H9 (cell line): Measurements from ENCODE around the gene SNX2. TPM values are rescaled to one million over a fixed set of nuclear protein-coding genes. Genes with fewer than 3 reads are reported as not detected.

ENCODE experiments used
- DNase-seq: peaks from one replicate; pipeline ENCODE4 v3.0.0-alpha.2; 2017
- H2AFZ ChIP-seq: one replicate; pipeline ENCODE4 v1.6.1; 2013; ENCODE audit warnings: mild to moderate bottlenecking, low read length, control low read depth, moderate library complexity
- H2AK5ac ChIP-seq: 2 replicates; pipeline ENCODE4 v1.6.1; 2013; ENCODE audit warnings: low read length, control low read depth, mixed read lengths; ENCODE audit not compliant: insufficient read length
- H2BK120ac ChIP-seq: one replicate; pipeline ENCODE4 v1.6.1; 2013; ENCODE audit warnings: low read depth, mild to moderate bottlenecking, low read length, control low read depth, inconsistent platforms; ENCODE audit not compliant: poor library complexity, severe bottlenecking
- H2BK12ac ChIP-seq: 2 replicates; pipeline ENCODE4 v1.6.1; 2013; ENCODE audit warnings: low read length, control low read depth, mixed read lengths, low read depth; ENCODE audit not compliant: insufficient read length
- H2BK15ac ChIP-seq: 2 replicates; pipeline ENCODE4 v1.6.1; 2013; ENCODE audit warnings: low read depth, low read length, control low read depth
- H2BK20ac ChIP-seq: one replicate; pipeline ENCODE4 v1.6.1; 2013; ENCODE audit warnings: low read depth, mild to moderate bottlenecking, low read length, control low read depth, inconsistent platforms; ENCODE audit not compliant: poor library complexity, severe bottlenecking
- H2BK5ac ChIP-seq: 2 replicates; pipeline ENCODE4 v1.6.1; 2013; ENCODE audit warnings: low read length, control low read depth, mixed read lengths; ENCODE audit not compliant: insufficient read length
- H3K14ac ChIP-seq: 2 replicates; pipeline ENCODE4 v1.6.1; 2013; ENCODE audit warnings: low read length, control low read depth; ENCODE audit not compliant: insufficient read depth
- H3K18ac ChIP-seq: 2 replicates; pipeline ENCODE4 v1.6.1; 2013; ENCODE audit warnings: low read depth, mild to moderate bottlenecking, mixed read lengths, low read length, control low read depth; ENCODE audit not compliant: insufficient read length
- H3K23ac ChIP-seq: 2 replicates; pipeline ENCODE4 v1.6.1; 2013; ENCODE audit warnings: low read length, control low read depth, mixed read lengths, low read depth; ENCODE audit not compliant: insufficient read length
- H3K23me2 ChIP-seq: 2 replicates; pipeline ENCODE4 v1.6.1; 2013; ENCODE audit warnings: low read depth, mild to moderate bottlenecking, mixed read lengths, low read length, control low read depth; ENCODE audit not compliant: insufficient read length, poor library complexity, severe bottlenecking
- H3K27ac ChIP-seq: 2 replicates; pipeline ENCODE4 v1.5.1; 2013; ENCODE audit warnings: low read length, control low read depth, mixed read lengths, low read depth; ENCODE audit not compliant: insufficient read length
- H3K27me3 ChIP-seq: 2 replicates; pipeline ENCODE4 v1.6.1; 2013; ENCODE audit warnings: low read length, control low read depth, inconsistent platforms; ENCODE audit not compliant: insufficient read depth
- H3K4ac ChIP-seq: 2 replicates; pipeline ENCODE4 v1.6.1; 2013; ENCODE audit warnings: low read depth, mild to moderate bottlenecking, control low read depth, inconsistent platforms, low read length, moderate library complexity
- H3K4me1 ChIP-seq: 2 replicates; pipeline ENCODE4 v1.6.1; 2013; ENCODE audit warnings: low read length, control low read depth, inconsistent platforms; ENCODE audit not compliant: insufficient read depth
- H3K4me2 ChIP-seq: 2 replicates; pipeline ENCODE4 v1.6.1; 2013; ENCODE audit warnings: low read length, control low read depth, mixed read lengths; ENCODE audit not compliant: insufficient read length, insufficient read depth
- H3K56ac ChIP-seq: 2 replicates; pipeline ENCODE4 v1.6.1; 2013; ENCODE audit warnings: low read depth, mild to moderate bottlenecking, mixed read lengths, low read length, control low read depth; ENCODE audit not compliant: insufficient read length
- H3K79me1 ChIP-seq: 2 replicates; pipeline ENCODE4 v1.6.1; 2013; ENCODE audit warnings: low read depth, mild to moderate bottlenecking, moderate library complexity, low read length, control low read depth, inconsistent platforms; ENCODE audit not compliant: insufficient read depth, poor library complexity, severe bottlenecking
- H3K79me2 ChIP-seq: 2 replicates; pipeline ENCODE4 v1.6.1; 2013; ENCODE audit warnings: low read length, control low read depth, inconsistent platforms; ENCODE audit not compliant: insufficient read depth
- H3K9ac ChIP-seq: 2 replicates; pipeline ENCODE4 v1.6.1; 2013; ENCODE audit warnings: low read length, control low read depth, mixed read lengths; ENCODE audit not compliant: insufficient read length; ENCODE audit errors: extremely low read depth
- H3K9me3 ChIP-seq: one replicate; pipeline ENCODE4 v1.6.1; 2013; ENCODE audit warnings: low read depth, low read length, inconsistent platforms; ENCODE audit not compliant: control insufficient read depth
- H3T11ph ChIP-seq: one replicate; pipeline ENCODE4 v1.6.1; 2013; ENCODE audit warnings: mild to moderate bottlenecking, low read length, control low read depth, inconsistent platforms
- H4K20me1 ChIP-seq: one replicate; pipeline ENCODE4 v1.6.1; 2013; ENCODE audit not compliant: control insufficient read depth, insufficient read length, insufficient read depth
- H4K5ac ChIP-seq: 2 replicates; pipeline ENCODE4 v1.6.1; 2013; ENCODE audit warnings: low read depth, mild to moderate bottlenecking, mixed read lengths, low read length, control low read depth; ENCODE audit not compliant: insufficient read length
- H4K8ac ChIP-seq: replicated peaks from 2 replicates; pipeline ENCODE4 v1.6.1; 2013; ENCODE audit warnings: low read length, control low read depth, mixed read lengths, low read depth; ENCODE audit not compliant: insufficient read length
- H4K91ac ChIP-seq: 2 replicates; pipeline ENCODE4 v1.6.1; 2013; ENCODE audit warnings: low read depth, mild to moderate bottlenecking, moderate library complexity, mixed read lengths, low read length, control low read depth; ENCODE audit not compliant: insufficient read length
- H3K27ac Mint-ChIP-seq, 3 experiments: 2 replicates in 2 of 3; 3 replicates in 1 of 3; pipeline ENCODE4 v1.8.0; 2020 to 2021; ENCODE audit warnings: mixed read lengths in 3 of 3, mild to moderate bottlenecking in 1 of 3, moderate library complexity in 1 of 3
- H3K27me3 Mint-ChIP-seq: 2 replicates; pipeline ENCODE4 v1.8.0; 2021; ENCODE audit warnings: low read depth, mild to moderate bottlenecking, moderate library complexity, mixed read lengths
- H3K36me3 Mint-ChIP-seq, 3 experiments: 2 replicates in 2 of 3; 3 replicates in 1 of 3; pipeline ENCODE4 v1.8.0; 2020 to 2021; ENCODE audit warnings: low read depth in 3 of 3, mixed read lengths in 3 of 3; ENCODE audit not compliant: insufficient read depth in 1 of 3
- H3K4me1 Mint-ChIP-seq, 2 experiments: 2 replicates each; pipeline ENCODE4 v1.8.0; 2020; ENCODE audit warnings: mixed read lengths in 2 of 2
- H3K4me3 Mint-ChIP-seq, 2 experiments: 2 replicates in 1 of 2; 3 replicates in 1 of 2; pipeline ENCODE4 v1.8.0; 2020 to 2021; ENCODE audit warnings: mild to moderate bottlenecking in 2 of 2, mixed read lengths in 2 of 2, moderate library complexity in 1 of 2
- H3K9me3 Mint-ChIP-seq, 2 experiments: 2 replicates in 1 of 2; 3 replicates in 1 of 2; pipeline ENCODE4 v1.8.0; 2020; ENCODE audit warnings: mild to moderate bottlenecking in 2 of 2, mixed read lengths in 2 of 2, moderate library complexity in 1 of 2
- CTCF ChIP-seq: fragments of 200-600 bp; sonication (generic); conservative IDR thresholded peaks from 3 replicates; pipeline ENCODE4 v1.8.0; 2021; ENCODE audit warnings: antibody characterized with exemption, mild to moderate bottlenecking
- WGBS: extraction: QIAGEN DNeasy Blood & Tissue Kit; methylation state at CpG from one replicate; pipeline ENCODE4 v1.1.7; 2013; ENCODE audit warnings: missing lambda C conversion rate, low lambda C conversion rate, mixed read lengths; ENCODE audit not compliant: insufficient read length; ENCODE audit errors: extremely low coverage; 5-methylcytosine and 5-hydroxymethylcytosine counted together
- total RNA-seq: library from RNA; stranded (reverse); gene quantifications from 2 replicates; pipeline ENCODE4 v1.2.1, GENCODE V29; 2021

The SNX2 gene
- total RNA-seq, 1 experiment from 2014 or later, result 62.6 TPM

- H3K79me2 ChIP-seq, result peaks cover 15% of the 10 kb centered on the region; the same call in 1 of the 2 replicates
- H3K79me1 ChIP-seq, result no peaks in the 10 kb centered on the region
- no peaks in the 10 kb centered on the region for H4K20me1 ChIP-seq
- no peak overlapping the region for H3T11ph ChIP-seq
- peaks cover 14 to 15% of the 10 kb centered on the region in 2 experiments for H3K4me1 Mint-ChIP-seq
- no peak overlapping the region for H2BK5ac ChIP-seq
- H3K27ac ChIP-seq, result no peak overlapping the region
- no peak overlapping the region for H3K56ac ChIP-seq
- H3K4ac ChIP-seq, result no peak overlapping the region
- H4K8ac ChIP-seq, result no peak overlapping the region
- no peaks in the 10 kb centered on the region; the same call in 1 of the 2 replicates for H3K4me1 ChIP-seq
- peaks cover 14% of the 10 kb centered on the region for H3K23me2 ChIP-seq
- H2BK12ac ChIP-seq, result no peak overlapping the region
- no peak overlapping the region for H2BK120ac ChIP-seq
- DNase-seq, result no peak
- no peak overlapping the region for H3K4me2 ChIP-seq
- H2AK5ac ChIP-seq, result no peak overlapping the region
- peaks cover 2 to 5% (median 2%) of the 10 kb centered on the region in 3 experiments; a peak in 5 of 7 replicates for H3K36me3 Mint-ChIP-seq
- no peaks in the 10 kb centered on the region for H3K27me3 ChIP-seq
- H3K9me3 Mint-ChIP-seq, result no peaks in the 10 kb centered on the region; a peak in 1 of 5 replicates
- H4K91ac ChIP-seq, result no peak overlapping the region
- peaks cover 7% of the 10 kb centered on the region for H3K27me3 Mint-ChIP-seq
- no peak overlapping the region for H3K4me3 Mint-ChIP-seq
- no peaks in the 10 kb centered on the region for H3K9me3 ChIP-seq
- no peak overlapping the region for H3K27ac Mint-ChIP-seq
- no peak overlapping the region for H3K23ac ChIP-seq
- H2BK20ac ChIP-seq, result no peak overlapping the region
- H3K14ac ChIP-seq, result no peak overlapping the region
- no peak overlapping the region for H4K5ac ChIP-seq
- no peak overlapping the region for H2AFZ ChIP-seq
- no peak overlapping the region for H3K9ac ChIP-seq
- H2BK15ac ChIP-seq, result no peak overlapping the region
- no CpG with 5 or more reads among the region's 4 CpGs for WGBS
- no peak overlapping the region for H3K18ac ChIP-seq
- TF ChIP-seq CTCF, result no peak
These were observed 3.3 kb downstream of the SNX2 start for GRCh38 chr5:122778157-122778556.
